Measurements from ENCODE around the gene RTL1. TPM values are rescaled to one million over a fixed set of nuclear protein-coding genes. Genes with fewer than 3 reads are reported as not detected.

RTL1 gene
- total and polyA plus RNA-seq, 2 donors (not counting 3 experiments of a cell fraction or from before 2014, with no cell fraction given), result not detected

DNA sequence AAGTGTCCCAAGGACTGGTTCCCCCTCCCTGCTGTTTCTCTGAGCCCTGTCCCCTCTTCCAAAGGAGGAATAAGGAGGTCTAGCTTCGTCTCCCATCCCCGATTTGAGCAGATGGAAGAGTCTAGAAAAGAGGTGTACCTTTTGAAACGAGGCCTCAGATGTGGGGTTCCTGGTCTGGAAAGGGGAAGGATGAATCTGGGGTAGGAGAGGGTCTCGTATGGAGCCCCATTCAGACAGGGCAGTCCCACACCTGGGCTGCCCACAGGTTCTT, 64.3 kb downstream of the RTL1 start:
- POLR2A ChIA-PET, result no interaction called here
- no peak overlapping the region for H3K4me3 ChIP-seq (replicated peaks in 1 of 3; ENCODE audit: insufficient read depth in 1 of 3, low read depth in 1 of 3, low read length in 3 of 3)
- CTCF ChIA-PET, result interaction anchor here (1.6 kb wide), 1 partner anchor 12 kb away, joined by 4 read pairs; no protein-coding TSS in a partner anchor
- no peaks in the 10 kb centered on the region for H3K27me3 ChIP-seq (ENCODE audit: control insufficient read depth in 2 of 2, insufficient read depth in 2 of 2, low read length in 2 of 2)
- no peaks in the 10 kb centered on the region for H4K20me1 ChIP-seq (replicated peaks; ENCODE audit: control insufficient read depth, extremely low read depth, insufficient read depth, low read length)
- H3K27ac ChIP-seq (ENCODE audit: insufficient read depth, low read depth, low read length), result no peak overlapping the region
- dilution Hi-C loops (cut with MboI; ENCODE audit: extremely low pct_ligation_motif_present, low sequenced_read_pairs) (no loop called here), intact Hi-C loops (cut with micrococcal nuclease) (no loop called here)
- H3K9ac ChIP-seq (replicated peaks; ENCODE audit: extremely low read depth, insufficient read depth, low read length), result no peak overlapping the region
- H3K4me2 ChIP-seq (ENCODE audit: insufficient read depth, low read length), result no peak overlapping the region
- BruUV-seq (replicated peaks), result no TSS peak
- TF ChIP-seq EZH2 (IDR thresholded peaks at IDR 0.05; ENCODE audit: borderline replicate concordance, low read depth, low read length, severe bottlenecking), result no peak
- DNase-seq (ENCODE audit: low read depth, low spot score), result no peak
- H3K4me1 ChIP-seq (ENCODE audit: control insufficient read depth, extremely low read depth, insufficient read depth, low read length), result no peaks in the 10 kb centered on the region
- H3K9me1 ChIP-seq (replicated peaks; ENCODE audit: control insufficient read depth, extremely low read depth, insufficient read depth, low read length), result no peaks in the 10 kb centered on the region
- H3K9me3 ChIP-seq (replicated peaks; ENCODE audit: control insufficient read depth, insufficient read depth, low read length), result no peaks in the 10 kb centered on the region
- H2AFZ ChIP-seq (ENCODE audit: low read depth, low read length), result no peak overlapping the region
- FAIRE-seq, result no peak
- peaks cover 7 to 29% of the 10 kb centered on the region in 2 experiments for H3K36me3 ChIP-seq (ENCODE audit: control insufficient read depth in 2 of 2, extremely low read depth in 1 of 2, insufficient read depth in 2 of 2, low read length in 2 of 2)
- no peaks in the 10 kb centered on the region for H3K79me2 ChIP-seq (ENCODE audit: control insufficient read depth, insufficient read depth, low read length)

- Histone ChIP-seq H3K4me1 (ENCODE audit: control insufficient read depth, extremely low read depth, insufficient read depth, low read length) (no peaks in the 10 kb centered on the region), H3K9ac (replicated peaks; ENCODE audit: extremely low read depth, insufficient read depth, low read length) (no peak overlapping the region), H3K27me3 (ENCODE audit: control insufficient read depth in 2 of 2, insufficient read depth in 2 of 2, low read length in 2 of 2) (no peaks in the 10 kb centered on the region), H3K79me2 (ENCODE audit: control insufficient read depth, insufficient read depth, low read length) (no peaks in the 10 kb centered on the region), H3K27ac (ENCODE audit: insufficient read depth, low read depth, low read length) (no peak overlapping the region), H4K20me1 (replicated peaks; ENCODE audit: control insufficient read depth, extremely low read depth, insufficient read depth, low read length) (no peaks in the 10 kb centered on the region), H2AFZ (ENCODE audit: low read depth, low read length) (no peak overlapping the region), H3K4me3 (replicated peaks in 1 of 3; ENCODE audit: insufficient read depth in 1 of 3, low read depth in 1 of 3, low read length in 3 of 3) (no peak overlapping the region), H3K9me3 (replicated peaks; ENCODE audit: control insufficient read depth, insufficient read depth, low read length) (no peaks in the 10 kb centered on the region), H3K9me1 (replicated peaks; ENCODE audit: control insufficient read depth, extremely low read depth, insufficient read depth, low read length) (no peaks in the 10 kb centered on the region), H3K4me2 (ENCODE audit: insufficient read depth, low read length) (no peak overlapping the region), H3K36me3 (ENCODE audit: control insufficient read depth in 2 of 2, extremely low read depth in 1 of 2, insufficient read depth in 2 of 2, low read length in 2 of 2) (peaks cover 7 to 26% of the 10 kb centered on the region in 2 experiments)
- dilution Hi-C loops (cut with MboI; ENCODE audit: extremely low pct_ligation_motif_present, low sequenced_read_pairs), result no loop called here
- TF ChIP-seq POLR2AphosphoS5 (IDR thresholded peaks at IDR 0.05; ENCODE audit: insufficient read depth, low read depth, low read length) (no peak), FOS (IDR thresholded peaks at IDR 0.05; ENCODE audit: borderline replicate concordance, insufficient read depth, low read length) (no peak), JUN (IDR thresholded peaks at IDR 0.05; ENCODE audit: borderline replicate concordance, insufficient read depth, insufficient read length, low read depth) (no peak), MYC (IDR thresholded peaks at IDR 0.05; ENCODE audit: low read depth, low read length) (no peak), GATA2 (IDR thresholded peaks at IDR 0.05; ENCODE audit: insufficient read depth, insufficient read length, low read depth, low read length) (no peak)
- TF ChIP-seq, protein P1, sequence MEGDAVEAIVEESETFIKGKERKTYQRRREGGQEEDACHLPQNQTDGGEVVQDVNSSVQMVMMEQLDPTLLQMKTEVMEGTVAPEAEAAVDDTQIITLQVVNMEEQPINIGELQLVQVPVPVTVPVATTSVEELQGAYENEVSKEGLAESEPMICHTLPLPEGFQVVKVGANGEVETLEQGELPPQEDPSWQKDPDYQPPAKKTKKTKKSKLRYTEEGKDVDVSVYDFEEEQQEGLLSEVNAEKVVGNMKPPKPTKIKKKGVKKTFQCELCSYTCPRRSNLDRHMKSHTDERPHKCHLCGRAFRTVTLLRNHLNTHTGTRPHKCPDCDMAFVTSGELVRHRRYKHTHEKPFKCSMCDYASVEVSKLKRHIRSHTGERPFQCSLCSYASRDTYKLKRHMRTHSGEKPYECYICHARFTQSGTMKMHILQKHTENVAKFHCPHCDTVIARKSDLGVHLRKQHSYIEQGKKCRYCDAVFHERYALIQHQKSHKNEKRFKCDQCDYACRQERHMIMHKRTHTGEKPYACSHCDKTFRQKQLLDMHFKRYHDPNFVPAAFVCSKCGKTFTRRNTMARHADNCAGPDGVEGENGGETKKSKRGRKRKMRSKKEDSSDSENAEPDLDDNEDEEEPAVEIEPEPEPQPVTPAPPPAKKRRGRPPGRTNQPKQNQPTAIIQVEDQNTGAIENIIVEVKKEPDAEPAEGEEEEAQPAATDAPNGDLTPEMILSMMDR (IDR thresholded peaks at IDR 0.05; ENCODE audit: extremely low read depth in 1 of 2, insufficient read depth in 1 of 2, low read depth in 1 of 2, low read length in 2 of 2), result no peak
- ChIA-PET CTCF (interaction anchor here (1.6 kb wide), 1 partner anchor 12 kb away, joined by 4 read pairs; no protein-coding TSS in a partner anchor), POLR2A (no interaction called here)
- intact Hi-C loops (cut with micrococcal nuclease), result no loop called here
- no TSS peak for BruUV-seq (replicated peaks)
- no peak for FAIRE-seq
- no peak for DNase-seq (ENCODE audit: low read depth, low spot score)
Measured at GRCh38 chr14:100838493-100839314, 64.8 kb downstream of the RTL1 start.

All from endothelial cell of umbilical vein (primary cell).